Adipocyte (in vitro differentiated cells): ENCODE measurements around the gene SAFB.

Experiments
- DNase-seq: peaks from one replicate; pipeline ENCODE4 v3.0.0-alpha.2; 2015; ENCODE audit warnings: low read depth
- H3K27me3 ChIP-seq: replicated peaks from 2 replicates; pipeline ENCODE4 v1.7.0; 2013; ENCODE audit warnings: mild to moderate bottlenecking, low read length, moderate library complexity; ENCODE audit not compliant: control insufficient read depth, insufficient read depth
- H3K36me3 ChIP-seq: 2 replicates; pipeline ENCODE4 v1.7.0; 2013; ENCODE audit warnings: low read length, mild to moderate bottlenecking, moderate library complexity; ENCODE audit not compliant: control insufficient read depth, insufficient read depth, severe bottlenecking
- H3K4me1 ChIP-seq: 2 replicates; pipeline ENCODE4 v1.7.0; 2013; ENCODE audit warnings: mild to moderate bottlenecking, low read length, moderate library complexity; ENCODE audit not compliant: control insufficient read depth, insufficient read depth
- H3K4me3 ChIP-seq: 2 replicates; pipeline ENCODE4 v1.7.0; 2013; ENCODE audit warnings: mild to moderate bottlenecking, low read length, moderate library complexity
- H3K9ac ChIP-seq: 2 replicates; pipeline ENCODE4 v1.7.0; 2013; ENCODE audit warnings: mild to moderate bottlenecking, low read length, moderate library complexity
- H3K9me3 ChIP-seq: 2 replicates; pipeline ENCODE4 v1.7.0; 2013; ENCODE audit warnings: mild to moderate bottlenecking, low read length, moderate library complexity; ENCODE audit not compliant: control insufficient read depth

The SAFB gene

GRCh38 chr19:5671600-5671999, 48.7 kb downstream of the SAFB start:
- Histone ChIP-seq H3K27me3 (no peaks in the 10 kb centered on the region), H3K4me3 (no peak overlapping the region), H3K9me3 (no peaks in the 10 kb centered on the region), H3K4me1 (no peaks in the 10 kb centered on the region), H3K9ac (no peak overlapping the region), H3K36me3 (peaks cover 37% of the 10 kb centered on the region)
- DNase-seq = no peak

GRCh38 chr19:5672708-5673459, 50.0 kb downstream of the SAFB start:
- Histone ChIP-seq H3K36me3 (peaks cover 24% of the 10 kb centered on the region), H3K27me3 (no peaks in the 10 kb centered on the region), H3K4me3 (no peak overlapping the region), H3K9ac (no peak overlapping the region), H3K4me1 (no peaks in the 10 kb centered on the region), H3K9me3 (no peaks in the 10 kb centered on the region)
- no peak for DNase-seq

- no peak overlapping the region for H3K4me3 ChIP-seq
- H3K4me1 ChIP-seq = no peaks in the 10 kb centered on the region
- no peaks in the 10 kb centered on the region for H3K27me3 ChIP-seq
- H3K36me3 ChIP-seq = peaks cover 18% of the 10 kb centered on the region
- H3K9me3 ChIP-seq = no peaks in the 10 kb centered on the region
- H3K9ac ChIP-seq = no peak overlapping the region
- no peak for DNase-seq
Measured at GRCh38 chr19:5673752-5674151, 50.9 kb downstream of the SAFB start.

DNA sequence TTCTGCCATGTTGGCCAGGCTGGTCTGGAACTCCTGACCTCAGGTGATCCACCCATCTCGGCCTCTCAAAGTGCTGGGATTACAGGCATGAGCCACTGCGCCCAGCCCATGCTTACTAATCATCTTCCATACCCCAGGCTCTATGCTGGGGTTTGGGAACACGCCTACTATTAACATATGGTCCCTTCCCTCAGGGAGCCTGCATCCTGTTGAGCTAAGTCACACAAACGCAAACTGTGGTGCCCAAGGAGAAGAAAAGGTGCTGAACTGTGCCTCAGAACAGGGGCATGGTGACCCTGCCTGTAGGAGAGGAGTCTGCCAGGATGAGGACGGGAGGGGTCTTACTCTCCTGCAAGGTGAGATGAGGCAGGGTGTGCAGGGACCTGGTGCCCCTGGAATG, 51.8 kb downstream of the SAFB start:
- no peaks in the 10 kb centered on the region for H3K9me3 ChIP-seq
- H3K36me3 ChIP-seq = peaks cover 8% of the 10 kb centered on the region
- peaks cover 6% of the 10 kb centered on the region for H3K4me1 ChIP-seq
- H3K9ac ChIP-seq = no peak overlapping the region
- no peak for DNase-seq
- H3K27me3 ChIP-seq = no peaks in the 10 kb centered on the region
- H3K4me3 ChIP-seq = no peak overlapping the region

GRCh38 chr19:5676105-5676771, 53.4 kb downstream of the SAFB start:
- Histone ChIP-seq H3K36me3 (peaks cover 6% of the 10 kb centered on the region), H3K4me3 (no peak overlapping the region), H3K9me3 (no peaks in the 10 kb centered on the region), H3K4me1 (peaks cover 6% of the 10 kb centered on the region), H3K9ac (no peak overlapping the region), H3K27me3 (no peaks in the 10 kb centered on the region)
- DNase-seq = no peak

DNA sequence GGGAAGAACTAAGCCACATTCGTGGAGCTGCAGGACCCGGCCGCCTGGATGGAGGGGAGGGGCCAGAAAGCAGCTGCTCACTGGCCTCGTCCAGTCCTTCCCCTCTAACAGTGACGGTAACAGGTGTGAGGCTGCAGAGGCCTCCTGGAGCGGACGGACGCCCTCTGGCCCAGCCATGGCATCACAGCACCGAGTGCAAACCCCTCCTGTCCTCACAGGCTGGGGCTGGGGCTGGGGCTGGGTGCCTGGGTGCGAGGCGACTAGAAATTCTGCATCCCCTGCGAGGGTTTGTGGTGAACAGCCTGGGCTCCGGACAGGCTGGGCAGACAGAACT, 53.9 kb downstream of the SAFB start:
- no peak for DNase-seq
- Histone ChIP-seq H3K9ac (no peak overlapping the region), H3K27me3 (no peaks in the 10 kb centered on the region), H3K9me3 (no peaks in the 10 kb centered on the region), H3K4me1 (peaks cover 6% of the 10 kb centered on the region), H3K4me3 (no peak overlapping the region), H3K36me3 (peaks cover 4% of the 10 kb centered on the region)

- Histone ChIP-seq H3K27me3 (no peaks in the 10 kb centered on the region), H3K4me3 (no peak overlapping the region), H3K4me1 (peaks cover 6% of the 10 kb centered on the region), H3K36me3 (peaks cover under 1% of the 10 kb centered on the region), H3K9ac (no peak overlapping the region), H3K9me3 (no peaks in the 10 kb centered on the region)
- DNase-seq = no peak
Measured at GRCh38 chr19:5677136-5677535, 54.3 kb downstream of the SAFB start.

- no peak overlapping the region for H3K9ac ChIP-seq
- DNase-seq = no peak
- H3K4me1 ChIP-seq = peaks cover 6% of the 10 kb centered on the region
- no peaks in the 10 kb centered on the region for H3K9me3 ChIP-seq
- H3K36me3 ChIP-seq = no peaks in the 10 kb centered on the region
- H3K27me3 ChIP-seq = no peaks in the 10 kb centered on the region
- no peak overlapping the region for H3K4me3 ChIP-seq
Measured at GRCh38 chr19:5677580-5677979, 54.7 kb downstream of the SAFB start.

GRCh38 chr19:5678071-5678718, 55.3 kb downstream of the SAFB start:
- no peak overlapping the region for H3K9ac ChIP-seq
- no peaks in the 10 kb centered on the region for H3K27me3 ChIP-seq
- no peak for DNase-seq
- no peaks in the 10 kb centered on the region for H3K36me3 ChIP-seq
- H3K9me3 ChIP-seq = no peaks in the 10 kb centered on the region
- peaks cover 6% of the 10 kb centered on the region for H3K4me1 ChIP-seq
- no peak overlapping the region for H3K4me3 ChIP-seq

GRCh38 chr19:5679289-5680083, 56.6 kb downstream of the SAFB start:
- Histone ChIP-seq H3K9ac (peak overlapping the region; percentile 92), H3K27me3 (no peaks in the 10 kb centered on the region), H3K36me3 (no peaks in the 10 kb centered on the region), H3K4me1 (peaks cover 6% of the 10 kb centered on the region), H3K9me3 (no peaks in the 10 kb centered on the region), H3K4me3 (peak overlapping the region; percentile 95)
- no peak for DNase-seq

DNA sequence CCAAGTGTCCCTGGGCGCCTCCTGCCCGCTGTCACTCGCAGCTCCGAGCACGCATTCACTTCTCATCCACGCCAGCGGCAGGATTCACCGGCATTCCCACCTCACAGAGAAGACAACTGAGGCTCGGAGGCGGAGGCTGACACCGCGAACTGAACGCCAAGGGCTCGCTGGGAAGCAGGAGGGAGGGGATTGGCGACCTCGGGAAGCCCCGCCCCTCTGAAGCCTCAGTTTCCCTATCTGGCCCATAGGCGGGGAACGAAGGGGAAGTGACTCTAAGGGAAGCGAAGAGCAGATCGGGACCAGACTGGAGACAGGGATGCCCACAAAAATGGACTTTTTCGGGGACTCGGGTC, 57.2 kb downstream of the SAFB start:
- Histone ChIP-seq H3K9me3 (no peaks in the 10 kb centered on the region), H3K4me3 (peak overlapping the region; percentile 95), H3K4me1 (peaks cover 6% of the 10 kb centered on the region), H3K36me3 (no peaks in the 10 kb centered on the region), H3K27me3 (no peaks in the 10 kb centered on the region), H3K9ac (peak overlapping the region; percentile 92)
- peak; percentile 69 for DNase-seq
